Adipocyte (in vitro differentiated cells): ENCODE measurements around the gene LIMA1.
"Not testable (repeated sequence)": the region's sequence is repeated elsewhere in the genome, so short reads cannot be mapped to it uniquely, and the experiment has no call there.

ENCODE experiments used
- DNase-seq: peaks from one replicate; pipeline ENCODE4 v3.0.0-alpha.2; 2015; ENCODE audit warnings: low read depth
- H3K27me3 ChIP-seq: replicated peaks from 2 replicates; pipeline ENCODE4 v1.7.0; 2013; ENCODE audit warnings: mild to moderate bottlenecking, low read length, moderate library complexity; ENCODE audit not compliant: control insufficient read depth, insufficient read depth
- H3K36me3 ChIP-seq: 2 replicates; pipeline ENCODE4 v1.7.0; 2013; ENCODE audit warnings: low read length, mild to moderate bottlenecking, moderate library complexity; ENCODE audit not compliant: control insufficient read depth, insufficient read depth, severe bottlenecking
- H3K4me1 ChIP-seq: 2 replicates; pipeline ENCODE4 v1.7.0; 2013; ENCODE audit warnings: mild to moderate bottlenecking, low read length, moderate library complexity; ENCODE audit not compliant: control insufficient read depth, insufficient read depth
- H3K4me3 ChIP-seq: 2 replicates; pipeline ENCODE4 v1.7.0; 2013; ENCODE audit warnings: mild to moderate bottlenecking, low read length, moderate library complexity
- H3K9ac ChIP-seq: 2 replicates; pipeline ENCODE4 v1.7.0; 2013; ENCODE audit warnings: mild to moderate bottlenecking, low read length, moderate library complexity
- H3K9me3 ChIP-seq: 2 replicates; pipeline ENCODE4 v1.7.0; 2013; ENCODE audit warnings: mild to moderate bottlenecking, low read length, moderate library complexity; ENCODE audit not compliant: control insufficient read depth

Gene LIMA1

DNA sequence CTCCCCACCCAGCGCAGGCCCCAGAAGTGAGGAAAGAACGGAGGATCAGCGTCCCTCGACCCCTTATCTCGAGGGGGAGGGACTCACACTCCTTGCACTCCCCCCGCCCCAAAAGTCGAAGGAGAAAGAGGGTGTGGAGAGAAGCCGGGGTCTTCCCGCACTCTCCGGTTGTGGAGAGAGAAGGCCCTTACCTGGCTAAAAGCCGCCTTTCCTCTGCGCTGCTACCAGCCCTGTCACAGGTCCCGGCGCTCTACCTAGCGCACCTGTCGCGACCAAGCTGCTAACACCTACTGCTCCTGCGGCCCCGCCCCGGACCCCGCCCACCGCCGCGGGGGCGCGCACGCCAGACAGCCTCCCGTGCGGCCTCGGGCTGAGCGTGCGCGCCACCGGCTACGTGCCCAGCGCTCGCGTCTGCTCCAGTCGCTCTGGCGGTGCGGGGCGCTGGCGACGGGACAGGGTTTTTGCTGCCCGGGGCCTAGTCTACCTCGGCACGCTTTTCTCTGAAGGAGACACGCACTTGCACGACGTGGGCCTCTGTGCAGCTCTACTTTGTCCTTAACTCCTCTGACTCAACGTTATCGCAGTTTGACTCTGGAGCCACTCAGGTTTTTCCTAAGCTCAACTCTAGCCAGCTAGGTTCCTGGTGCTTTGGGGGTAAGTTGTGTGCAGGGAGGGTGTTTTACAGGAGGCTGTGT lies at the start of gene LIMA1:
LIMA1 (minus strand) TSS at position 292 of the 695 bp plus-strand sequence. CDS start 34,769 bp downstream, outside the sequence.
- DNase-seq: peak; percentile 95
- Histone ChIP-seq H3K9ac (peak within 1 kb of the TSS; percentile 93), H3K4me1 (peaks cover 16% of the 10 kb centered on the region), H3K4me3 (peak within 1 kb of the TSS; percentile 95), H3K36me3 (no peaks in the 10 kb centered on the region), H3K9me3 (no peaks in the 10 kb centered on the region), H3K27me3 (no peaks in the 10 kb centered on the region)

DNA sequence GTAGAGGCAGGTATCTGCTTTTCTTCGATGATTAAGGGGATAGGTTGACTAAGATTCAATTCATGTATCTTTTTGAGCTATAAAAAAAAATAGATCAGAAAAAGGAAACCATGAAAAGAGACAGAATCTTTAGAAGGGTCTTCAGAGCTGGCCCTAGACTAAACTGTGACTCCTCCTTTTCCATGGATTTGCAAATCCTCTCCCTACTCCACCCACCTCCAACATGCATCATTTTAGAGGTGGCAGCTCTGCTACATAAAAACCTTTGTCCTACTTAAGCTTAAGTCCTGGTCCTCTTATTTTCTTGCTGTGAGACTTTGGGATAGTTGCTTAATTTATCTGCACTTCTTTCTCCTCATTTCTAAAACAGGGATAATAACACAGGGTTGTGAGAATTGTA lies 48.4 kb upstream of the LIMA1 start:
- Histone ChIP-seq H3K4me1 (peaks cover 25% of the 10 kb centered on the region), H3K9me3 (no peaks in the 10 kb centered on the region), H3K27me3 (no peaks in the 10 kb centered on the region), H3K4me3 (no peak overlapping the region), H3K9ac (no peak overlapping the region), H3K36me3 (no peaks in the 10 kb centered on the region)
- DNase-seq: no peak

DNA sequence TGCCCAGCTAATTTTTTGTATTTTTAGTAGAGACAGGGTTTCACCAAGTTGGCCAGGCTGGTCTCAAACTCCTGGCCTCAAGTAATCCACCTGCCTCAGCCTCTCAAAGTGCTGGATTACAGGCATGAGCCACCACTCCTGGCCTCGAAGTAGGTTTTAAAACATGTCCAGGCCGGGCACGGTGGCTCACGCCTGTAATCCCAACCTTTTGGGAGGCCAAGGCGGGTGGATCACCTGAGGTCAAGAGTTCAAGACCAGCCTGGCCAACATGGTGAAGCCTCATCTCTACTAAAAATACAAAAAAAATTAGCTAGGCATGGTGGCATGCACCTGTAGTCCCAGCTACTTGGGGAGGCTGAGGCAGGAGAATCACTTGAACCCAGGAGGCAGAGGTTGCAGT lies 45.3 kb upstream of the LIMA1 start:
- DNase-seq: not testable (repeated sequence)

DNA sequence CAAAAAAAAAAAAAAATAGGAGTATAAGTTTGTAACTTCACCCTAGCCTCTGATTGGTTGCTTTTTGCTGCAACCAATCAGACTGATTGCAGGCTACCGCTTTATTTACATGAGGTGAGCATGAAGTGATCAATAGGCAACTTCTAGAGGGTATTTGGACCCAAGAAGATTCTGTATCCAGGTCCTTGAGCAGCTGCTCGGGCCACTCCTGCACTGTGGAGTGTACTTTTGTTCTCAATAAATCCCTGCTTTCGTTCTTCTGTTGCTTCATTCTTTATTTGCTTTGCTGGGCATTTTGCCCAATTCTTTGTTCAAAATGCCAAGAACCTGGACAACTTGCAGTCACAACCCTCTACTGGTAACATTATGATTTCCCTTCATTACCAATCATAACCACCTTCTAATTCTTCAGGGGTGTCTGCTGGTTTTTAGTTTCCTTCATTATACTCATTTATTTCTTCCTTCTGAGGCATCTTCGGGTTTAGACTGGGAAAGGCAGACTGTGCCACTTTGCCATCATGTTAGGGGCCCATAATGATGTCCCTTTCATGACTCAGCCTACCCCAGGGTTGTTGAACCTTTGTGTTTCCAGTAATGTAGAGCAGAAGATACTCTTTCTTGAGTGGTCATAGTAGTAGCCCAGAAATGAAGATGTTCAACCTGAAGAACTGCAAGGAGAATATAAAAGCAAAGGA lies 43.4 kb upstream of the LIMA1 start:
- H3K4me3 ChIP-seq: peak overlapping the region; percentile 22
- H3K27me3 ChIP-seq: no peaks in the 10 kb centered on the region
- no peaks in the 10 kb centered on the region for H3K9me3 ChIP-seq
- H3K9ac ChIP-seq: peak overlapping the region; percentile 5
- peaks cover 29% of the 10 kb centered on the region for H3K4me1 ChIP-seq
- no peaks in the 10 kb centered on the region for H3K36me3 ChIP-seq
- peak; percentile 83 for DNase-seq

More for the DNA sequence above, 45.3 kb upstream of the LIMA1 start:
- H3K4me3 ChIP-seq, H3K36me3 ChIP-seq, H3K9ac ChIP-seq, H3K27me3 ChIP-seq, H3K9me3 ChIP-seq: not testable (repeated sequence)
- H3K4me1 ChIP-seq: peaks cover 37% of the 10 kb centered on the region

DNA sequence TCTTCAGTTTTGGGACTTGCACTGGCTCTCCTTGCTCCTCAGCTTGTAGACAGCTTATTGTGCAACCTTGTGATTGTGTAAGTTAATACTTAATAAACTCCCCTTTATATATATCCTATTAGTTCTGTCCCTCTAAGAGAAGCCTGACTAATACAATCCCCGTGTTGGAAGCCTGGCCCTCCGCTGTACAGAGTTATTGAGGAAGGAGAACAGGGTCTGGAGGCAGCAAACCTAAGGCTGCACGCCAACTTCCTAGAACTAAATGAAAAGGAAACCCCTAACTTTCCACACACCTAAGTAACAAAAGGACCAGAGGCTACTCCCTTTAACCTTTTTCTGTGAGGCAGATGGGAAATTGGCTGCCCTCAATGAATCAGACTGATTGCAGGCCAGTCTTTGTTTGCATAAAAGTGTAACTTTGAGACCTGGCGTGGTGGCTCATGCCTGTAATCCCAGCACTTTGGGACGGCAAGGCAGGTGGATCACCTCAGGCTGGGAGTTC lies 42.6 kb upstream of the LIMA1 start:
- H3K36me3 ChIP-seq: no peaks in the 10 kb centered on the region
- H3K4me3 ChIP-seq: no peak overlapping the region
- no peaks in the 10 kb centered on the region for H3K9me3 ChIP-seq
- H3K27me3 ChIP-seq: no peaks in the 10 kb centered on the region
- H3K4me1 ChIP-seq: peaks cover 22% of the 10 kb centered on the region
- peak; percentile 23 for DNase-seq
- H3K9ac ChIP-seq: no peak overlapping the region

DNA sequence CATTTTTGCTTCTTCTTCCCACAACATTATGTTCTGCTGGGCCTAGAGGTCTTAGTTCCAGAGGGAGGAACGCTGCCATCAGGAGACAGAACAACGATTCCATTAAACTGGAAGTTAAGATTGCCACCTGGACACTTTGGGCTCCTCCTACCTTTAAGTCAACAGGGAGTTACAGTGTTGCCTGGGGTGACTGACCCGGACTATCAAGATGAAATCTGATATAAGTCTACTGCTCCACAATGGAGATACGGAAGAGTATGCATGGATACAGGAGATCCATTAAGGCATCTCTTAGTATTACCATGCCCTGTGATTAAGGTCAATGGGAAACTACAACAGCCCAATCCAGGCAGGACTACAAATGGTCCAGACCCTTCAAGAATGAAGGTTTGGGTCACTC lies 41.5 kb upstream of the LIMA1 start:
- H3K9me3 ChIP-seq, H3K36me3 ChIP-seq, H3K4me3 ChIP-seq, H3K27me3 ChIP-seq, H3K9ac ChIP-seq, DNase-seq: not testable (repeated sequence)
- peaks cover 22% of the 10 kb centered on the region for H3K4me1 ChIP-seq

DNA sequence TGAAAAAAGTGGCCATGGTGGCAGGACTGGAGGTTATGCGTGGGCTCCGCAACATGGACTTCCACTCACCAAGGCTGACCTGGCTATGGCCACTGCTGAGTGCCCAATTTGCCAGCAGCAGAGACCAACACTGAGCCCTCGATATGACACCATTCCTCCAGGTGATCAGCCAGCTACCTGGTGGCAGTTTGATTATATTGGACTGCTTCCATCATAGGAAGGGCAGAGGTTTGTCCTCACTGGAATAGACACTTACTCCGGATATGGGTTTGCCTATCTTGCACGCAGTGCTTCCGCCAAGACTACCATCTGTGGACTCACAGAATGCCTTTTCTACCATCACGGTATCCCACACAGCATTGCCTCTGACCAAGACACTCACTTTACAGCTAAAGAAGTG lies 40.8 kb upstream of the LIMA1 start:
- not testable (repeated sequence) for H3K27me3 ChIP-seq

DNA sequence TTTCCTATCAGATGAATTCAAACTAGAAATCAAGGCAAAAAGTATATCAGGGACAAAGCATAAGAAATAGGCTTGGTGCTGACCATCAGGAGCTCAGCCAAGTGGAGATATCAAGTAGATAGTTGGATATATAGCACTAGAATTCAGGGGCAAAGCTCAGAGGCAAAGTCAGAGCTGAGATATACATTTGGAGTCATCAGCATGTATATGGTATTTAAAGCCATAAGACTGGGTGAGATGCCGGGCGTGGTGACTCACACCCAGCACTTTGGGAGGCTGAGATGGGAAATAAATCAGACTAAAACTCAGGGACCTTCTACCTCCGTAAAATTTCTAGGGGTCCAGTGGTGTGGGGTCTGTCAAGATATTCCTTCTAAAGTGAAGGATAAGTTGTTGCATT lies 38.9 kb upstream of the LIMA1 start:
- no peak overlapping the region for H3K9ac ChIP-seq
- no peaks in the 10 kb centered on the region for H3K36me3 ChIP-seq
- peaks cover 17% of the 10 kb centered on the region for H3K4me1 ChIP-seq
- DNase-seq: no peak
- H3K9me3 ChIP-seq: no peaks in the 10 kb centered on the region
- no peaks in the 10 kb centered on the region for H3K27me3 ChIP-seq
- no peak overlapping the region for H3K4me3 ChIP-seq

More for the DNA sequence above, 40.8 kb upstream of the LIMA1 start:
- peaks cover 20% of the 10 kb centered on the region for H3K4me1 ChIP-seq
- not testable (repeated sequence) for H3K9me3 ChIP-seq, DNase-seq, H3K36me3 ChIP-seq, H3K9ac ChIP-seq, H3K4me3 ChIP-seq

DNA sequence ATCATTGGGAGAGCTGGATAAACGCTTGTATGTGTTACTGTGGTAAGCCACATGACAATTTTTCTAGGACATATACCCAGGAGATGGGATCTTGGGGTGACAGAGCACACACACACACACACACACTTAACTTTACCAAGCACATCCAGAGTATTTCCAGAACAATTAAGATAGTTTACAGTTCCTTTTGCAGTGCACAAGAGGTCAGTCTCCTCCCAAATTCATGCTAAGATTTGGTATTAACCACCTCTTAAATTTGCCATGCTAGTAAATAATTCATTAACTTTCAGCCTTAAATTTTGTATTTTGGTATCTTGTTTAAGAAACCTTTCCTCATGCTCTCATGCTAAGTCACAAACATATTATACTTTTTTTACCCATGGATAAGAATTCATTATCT lies 33.9 kb upstream of the LIMA1 start:
- Histone ChIP-seq H3K4me1 (peaks cover 10% of the 10 kb centered on the region), H3K4me3 (no peak overlapping the region), H3K9me3 (no peaks in the 10 kb centered on the region), H3K27me3 (no peaks in the 10 kb centered on the region), H3K36me3 (no peaks in the 10 kb centered on the region), H3K9ac (no peak overlapping the region)
- DNase-seq: no peak

DNA sequence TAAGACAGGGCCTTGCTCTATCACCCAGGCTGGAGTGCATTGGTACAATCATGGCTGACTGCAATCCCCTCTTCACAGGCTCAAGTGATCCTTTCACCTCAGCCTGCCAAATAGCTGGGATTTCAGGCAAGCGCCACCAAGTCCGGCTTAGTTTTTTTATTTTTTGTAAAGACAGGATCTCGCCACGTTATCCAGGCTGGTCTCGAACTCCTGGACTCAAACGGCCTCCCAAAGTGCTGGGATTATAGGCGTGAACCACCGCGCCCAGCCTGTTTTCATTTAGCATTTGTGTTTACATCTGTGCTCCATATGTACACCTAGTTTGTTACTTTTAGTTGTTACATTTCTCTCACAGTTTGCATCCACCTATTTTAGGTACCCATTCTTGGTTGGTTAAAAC lies 32.5 kb upstream of the LIMA1 start:
- no peak overlapping the region for H3K4me3 ChIP-seq
- no peak overlapping the region for H3K9ac ChIP-seq
- no peaks in the 10 kb centered on the region for H3K36me3 ChIP-seq
- no peak for DNase-seq
- no peaks in the 10 kb centered on the region for H3K27me3 ChIP-seq
- no peaks in the 10 kb centered on the region for H3K9me3 ChIP-seq
- peaks cover 18% of the 10 kb centered on the region for H3K4me1 ChIP-seq

DNA sequence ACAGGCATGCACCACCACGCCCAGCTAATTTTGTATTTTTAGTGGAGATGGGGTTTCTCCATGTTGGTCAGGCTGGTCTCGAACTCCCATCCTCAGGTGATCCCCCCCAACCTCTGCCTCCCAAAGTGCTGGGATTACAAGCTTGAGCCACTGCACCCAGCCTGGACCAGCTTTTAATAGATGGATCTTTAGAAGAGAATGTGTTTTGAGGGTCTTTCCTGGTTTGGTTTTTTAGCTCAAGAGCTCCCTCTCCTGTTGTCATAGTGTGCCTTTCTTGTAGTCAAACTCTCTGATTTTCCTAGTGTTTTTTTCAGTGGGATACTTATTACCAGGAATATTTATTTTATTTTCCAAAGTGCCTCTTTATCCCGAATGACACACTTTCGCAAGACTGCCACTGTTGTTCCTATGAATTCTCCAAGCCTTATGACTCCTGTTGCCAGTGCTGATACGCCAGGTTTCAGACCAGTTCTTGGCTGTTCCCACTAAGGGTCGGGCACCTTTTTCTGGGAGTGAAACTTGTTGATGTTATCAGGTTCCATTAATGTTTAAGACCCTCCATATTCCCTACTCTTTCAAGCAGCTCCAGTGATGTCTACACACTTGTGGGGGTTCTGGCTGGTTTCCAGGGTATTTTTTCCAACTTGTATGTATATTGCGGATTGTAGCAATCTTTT lies 31.5 kb upstream of the LIMA1 start:
- Histone ChIP-seq H3K27me3 (no peaks in the 10 kb centered on the region), H3K4me3 (no peak overlapping the region), H3K4me1 (peaks cover 18% of the 10 kb centered on the region), H3K9ac (peak overlapping the region; percentile 39), H3K9me3 (no peaks in the 10 kb centered on the region), H3K36me3 (no peaks in the 10 kb centered on the region)
- DNase-seq: peak; percentile 83
